ENCODE measurements around the gene ZNF496.

ZNF496 gene

GRCh38 chr1:247322849-247323586 is 8.6 kb downstream of the ZNF496 start:
- TF ChIP-seq RAD21 (IDR thresholded peaks at IDR 0.05; ENCODE audit: low read depth) (no peak), FOXM1 (IDR thresholded peaks at IDR 0.05; ENCODE audit: borderline replicate concordance, low read depth) (no peak), TEAD4 (IDR thresholded peaks at IDR 0.05) (no peak)

- TF ChIP-seq RAD21 (IDR thresholded peaks at IDR 0.05; ENCODE audit: low read depth) (no peak), EP300 (IDR thresholded peaks at IDR 0.05; ENCODE audit: borderline replicate concordance) (no peak), MAX (IDR thresholded peaks at IDR 0.05) (no peak), CREB1 (IDR thresholded peaks at IDR 0.05; ENCODE audit: low read depth) (no peak), TAF1 (IDR thresholded peaks at IDR 0.05; ENCODE audit: low read depth) (no peak), EGR1 (IDR thresholded peaks at IDR 0.05) (no peak), FOXM1 (IDR thresholded peaks at IDR 0.05; ENCODE audit: borderline replicate concordance, low read depth) (no peak), CEBPB (IDR thresholded peaks at IDR 0.05) (no peak), YY1 (IDR thresholded peaks at IDR 0.05; ENCODE audit: low read depth) (no peak), REST (IDR thresholded peaks at IDR 0.05; ENCODE audit: low read depth) (no peak), TCF12 (IDR thresholded peaks at IDR 0.05; ENCODE audit: low read depth) (no peak), TEAD4 (IDR thresholded peaks at IDR 0.05) (no peak), USF1 (IDR thresholded peaks at IDR 0.05) (no peak), NFIC (IDR thresholded peaks at IDR 0.05) (no peak), ZBTB7A (IDR thresholded peaks at IDR 0.05; ENCODE audit: low read depth) (no peak)
These were observed 9.2 kb downstream of the ZNF496 start for GRCh38 chr1:247322442-247322841.

- TF ChIP-seq EP300 (IDR thresholded peaks at IDR 0.05; ENCODE audit: borderline replicate concordance) (no peak), ZBTB7A (IDR thresholded peaks at IDR 0.05; ENCODE audit: low read depth) (no peak), EGR1 (IDR thresholded peaks at IDR 0.05) (no peak), RAD21 (IDR thresholded peaks at IDR 0.05; ENCODE audit: low read depth) (no peak), CEBPB (IDR thresholded peaks at IDR 0.05) (no peak), TCF12 (IDR thresholded peaks at IDR 0.05; ENCODE audit: low read depth) (no peak), REST (IDR thresholded peaks at IDR 0.05; ENCODE audit: low read depth) (no peak), FOXM1 (IDR thresholded peaks at IDR 0.05; ENCODE audit: borderline replicate concordance, low read depth) (no peak), YY1 (IDR thresholded peaks at IDR 0.05; ENCODE audit: low read depth) (no peak)
These were observed 14.0 kb downstream of the ZNF496 start for GRCh38 chr1:247317702-247318101.

GRCh38 chr1:247316590-247317197 is 15.0 kb downstream of the ZNF496 start:
- TF ChIP-seq RAD21 (IDR thresholded peaks at IDR 0.05; ENCODE audit: low read depth) = no peak

GRCh38 chr1:247304031-247304430 is 27.6 kb downstream of the ZNF496 start:
- TF ChIP-seq CREB1 (IDR thresholded peaks at IDR 0.05; ENCODE audit: low read depth) (no peak), ZBTB7A (IDR thresholded peaks at IDR 0.05; ENCODE audit: low read depth) (no peak), TCF12 (IDR thresholded peaks at IDR 0.05; ENCODE audit: low read depth) (no peak), REST (IDR thresholded peaks at IDR 0.05; ENCODE audit: low read depth) (no peak), EGR1 (IDR thresholded peaks at IDR 0.05) (no peak)

Data from Ishikawa (cell line).